Activated CD8-positive, alpha-beta memory T cell treated with anti-CD3 and anti-CD28 coated beads for 48 hours (primary cell): ENCODE measurements around the gene IL37.
"Not testable (repeated sequence)": the region's sequence is repeated elsewhere in the genome, so short reads cannot be mapped to it uniquely, and the experiment has no call there.

ENCODE experiments used
- DNase-seq, 3 experiments: peaks; one replicate each; pipeline ENCODE4 v3.0.0-alpha.2; 2020; ENCODE audit warnings: low read depth in 2 of 3, low spot score in 2 of 3

IL37 gene

DNA sequence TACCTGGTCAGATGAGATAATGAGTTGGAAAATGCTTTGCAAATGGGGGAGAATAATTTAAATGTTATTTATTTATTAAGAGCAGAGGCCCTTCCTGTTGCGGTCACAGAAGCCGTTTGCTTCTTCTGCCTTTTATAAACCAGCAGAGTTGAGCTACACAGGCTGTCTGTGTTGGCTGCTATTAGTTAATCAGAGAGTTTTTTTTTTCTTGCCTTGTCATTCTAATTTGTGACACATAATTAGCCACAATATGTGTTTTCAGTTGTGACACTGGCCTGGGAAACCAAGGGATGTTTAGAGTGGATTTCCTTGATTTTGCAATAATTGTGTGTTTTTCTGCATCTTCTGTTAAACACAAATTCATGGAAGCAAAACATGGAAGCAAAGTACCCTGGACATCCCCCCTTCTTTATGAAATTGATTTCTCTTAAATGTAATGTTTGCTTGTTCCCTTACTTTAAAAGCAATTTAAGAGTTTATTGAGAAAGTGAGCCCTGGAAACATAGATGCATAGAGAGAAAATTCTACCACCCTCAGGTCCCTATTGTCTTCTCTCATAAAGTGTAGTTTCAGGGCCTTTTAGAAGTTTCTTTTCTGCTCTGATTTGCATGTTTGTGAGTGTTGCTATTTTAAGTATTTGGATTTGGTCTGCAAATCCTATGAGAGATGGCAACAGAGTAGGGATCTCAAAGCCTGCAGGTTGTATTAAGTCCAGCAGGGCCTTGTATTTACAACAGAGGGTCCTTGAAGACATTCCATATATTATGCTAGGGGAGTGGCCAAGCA lies 22.8 kb upstream of the IL37 start:
- DNase-seq: no peak

DNA sequence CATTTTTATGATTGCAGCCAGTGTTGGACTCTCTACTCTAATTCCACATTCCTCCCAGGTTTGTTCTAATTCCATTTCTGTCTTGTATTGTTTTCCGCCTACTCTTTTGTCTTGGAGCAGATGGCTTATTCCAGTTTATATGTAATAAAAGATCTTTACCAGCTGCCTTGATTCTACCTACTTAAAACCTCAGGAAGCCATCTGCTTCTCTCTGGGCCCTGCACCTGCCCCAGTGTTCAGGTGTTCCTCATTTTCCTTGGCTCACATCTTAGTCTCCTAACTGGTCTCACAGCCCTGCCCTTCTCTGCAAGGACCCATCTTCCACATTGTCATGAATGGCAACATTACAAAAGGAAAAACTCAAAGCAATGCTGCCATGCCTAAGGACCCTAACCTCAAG lies 21.0 kb upstream of the IL37 start:
- no peak for DNase-seq

DNA sequence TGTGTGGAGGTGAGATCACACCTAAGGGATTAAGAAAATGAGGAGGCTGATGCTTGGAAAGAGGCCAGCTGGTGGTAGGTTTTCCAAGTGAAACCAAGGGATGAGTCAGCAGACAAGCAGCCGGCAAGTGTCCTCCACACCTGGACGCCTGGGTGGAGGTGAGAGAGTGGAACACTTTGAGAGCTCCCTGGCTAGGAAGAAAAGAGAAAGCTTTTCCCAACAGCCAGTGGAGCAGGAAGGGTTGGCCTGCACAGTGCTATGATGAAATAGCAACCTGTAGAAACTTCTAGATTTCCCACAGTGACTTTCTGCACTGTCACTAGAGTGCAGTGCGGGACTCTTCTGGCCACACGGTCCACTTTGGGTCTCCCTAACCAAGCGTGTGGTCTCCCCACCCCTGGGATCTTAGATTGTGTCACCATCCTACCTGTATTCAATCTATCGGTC lies 19.6 kb upstream of the IL37 start:
- DNase-seq: no peak

DNA sequence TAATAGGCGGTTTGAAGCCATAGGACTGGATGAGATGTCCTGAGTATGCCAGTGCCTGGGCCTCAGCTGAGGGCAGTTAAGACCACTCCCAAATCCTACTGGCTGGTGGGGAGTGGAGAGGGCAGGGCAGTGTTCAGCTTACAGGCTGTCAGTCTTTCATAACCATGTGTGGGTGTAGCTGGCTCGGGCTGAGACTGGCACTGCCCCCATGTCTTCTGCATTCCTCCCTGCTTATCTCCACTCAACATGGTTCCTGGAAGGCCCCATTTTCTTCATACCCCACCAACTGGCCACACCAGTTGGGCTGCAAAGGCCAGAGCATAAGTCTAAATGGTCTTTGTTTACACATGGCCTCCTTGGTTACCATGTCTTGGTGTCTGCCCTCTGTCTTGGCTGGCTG lies 17.2 kb upstream of the IL37 start:
- DNase-seq: no peak

DNA sequence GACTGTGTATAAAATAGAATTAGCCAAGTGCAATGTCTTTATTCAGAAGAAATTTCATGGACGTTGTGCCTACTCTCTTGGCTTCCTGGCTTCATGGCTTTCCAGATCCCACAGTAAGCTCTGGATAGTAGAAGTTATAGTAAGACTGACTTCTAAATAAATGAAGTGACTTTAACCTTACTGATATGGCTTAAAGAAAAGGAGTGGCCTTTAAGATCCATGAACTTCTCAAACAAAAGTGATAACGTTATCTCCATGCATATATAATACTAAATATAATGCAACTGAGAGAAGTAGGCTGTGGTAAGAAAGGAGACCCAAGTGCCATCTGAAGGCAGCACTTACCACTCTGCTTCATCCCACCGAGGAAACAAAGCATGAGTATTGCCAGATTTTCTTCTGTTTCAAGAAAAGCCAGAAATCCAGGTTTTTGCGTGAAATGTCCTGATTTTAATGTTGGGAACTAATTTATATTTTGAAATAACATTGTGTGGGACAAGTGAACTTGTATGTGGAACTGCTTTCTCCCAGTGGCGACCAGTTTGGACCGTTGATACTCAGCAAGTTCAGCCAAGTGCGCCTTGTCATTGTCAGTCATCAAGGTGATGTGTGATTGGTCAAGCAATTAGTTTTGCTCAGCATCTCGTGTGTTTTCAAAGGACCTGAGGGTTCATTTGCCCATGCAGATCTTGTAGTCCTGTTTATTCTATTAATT lies 13.9 kb upstream of the IL37 start:
- no peak for DNase-seq

DNA sequence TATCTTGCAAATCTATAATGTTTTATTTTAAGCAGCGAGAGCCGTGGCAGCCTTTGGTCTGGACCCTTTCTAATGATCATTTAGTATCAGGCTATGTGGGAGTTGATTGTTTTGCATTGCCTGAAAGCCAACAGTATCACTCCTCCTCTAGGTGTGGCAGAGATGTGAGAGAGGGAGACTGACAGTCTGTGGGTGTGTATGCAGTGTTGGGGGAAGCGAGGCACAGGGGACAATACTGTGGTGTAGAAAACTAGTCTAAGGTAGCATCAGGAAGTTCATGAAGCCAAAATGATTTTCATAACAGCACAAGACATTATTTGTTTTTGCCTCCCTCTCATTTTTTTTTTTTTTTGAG lies 13.4 kb upstream of the IL37 start:
- DNase-seq: no peak

DNA sequence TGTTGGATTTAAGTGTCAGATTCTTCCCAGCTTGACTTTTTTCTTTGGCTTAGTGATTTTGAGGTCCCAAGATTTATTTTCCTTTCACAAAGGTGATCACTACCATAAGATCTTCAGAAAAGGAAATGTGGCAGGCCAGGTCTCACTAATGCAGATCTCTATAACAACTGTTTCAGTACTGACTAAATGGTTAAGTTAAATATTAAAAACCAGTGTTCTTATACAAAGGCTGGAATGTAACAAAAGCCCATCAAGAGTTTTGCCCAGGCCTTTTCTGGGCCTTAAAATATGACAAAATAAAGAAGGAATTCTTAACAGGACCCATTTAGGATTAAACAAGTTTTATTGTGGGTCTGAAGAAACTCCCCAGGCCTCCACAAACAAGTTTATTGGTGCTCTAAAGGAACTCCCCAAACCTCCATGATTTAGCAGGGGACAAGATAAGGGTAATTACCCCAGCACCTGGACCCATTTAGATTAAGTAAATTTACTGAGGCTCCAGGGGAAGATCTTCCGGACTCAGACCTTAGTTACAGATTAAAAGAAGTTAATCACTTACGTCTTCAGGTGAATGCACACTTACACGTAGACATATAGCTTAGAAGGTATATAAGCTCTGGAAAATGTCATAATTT lies 9.4 kb upstream of the IL37 start:
- DNase-seq: not testable (repeated sequence)

DNA sequence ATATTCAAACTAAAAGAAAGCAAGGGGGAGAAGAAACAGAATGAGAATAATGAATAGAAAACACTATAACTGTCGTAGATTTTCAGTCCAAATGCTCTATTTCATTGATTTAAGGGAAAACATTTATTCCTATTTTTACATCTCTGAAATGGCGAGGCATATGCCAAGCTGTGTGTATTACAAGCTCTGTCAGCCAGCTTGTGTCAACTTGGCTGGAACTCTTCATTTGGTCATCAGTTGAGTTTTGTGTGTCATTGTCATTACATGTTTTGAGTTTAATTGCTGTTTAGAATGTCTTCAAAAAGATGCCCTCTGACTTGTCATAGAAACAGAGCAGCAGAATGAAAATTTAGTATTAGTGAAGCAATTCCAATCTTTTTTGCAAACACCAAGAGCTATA lies 8.1 kb upstream of the IL37 start:
- no peak for DNase-seq

DNA sequence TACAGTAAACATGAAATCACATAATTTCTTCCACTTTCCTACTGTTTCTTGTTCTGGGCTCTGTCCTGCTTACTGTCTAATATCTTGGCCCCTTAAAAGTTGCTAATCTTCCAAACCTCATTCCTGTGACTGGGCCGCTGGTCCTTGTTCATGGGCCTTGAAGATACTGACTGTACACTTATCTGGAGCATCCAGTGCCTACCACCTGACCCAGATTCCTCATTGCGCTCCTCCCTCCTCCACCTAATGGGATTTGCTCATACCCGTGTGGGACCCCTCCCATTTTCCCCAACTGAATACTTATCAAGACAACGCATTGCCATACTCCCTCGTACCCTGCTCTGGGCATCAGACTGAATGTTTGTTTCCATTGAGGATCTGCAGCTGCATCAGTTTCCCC lies 6.1 kb upstream of the IL37 start:
- no peak for DNase-seq

DNA sequence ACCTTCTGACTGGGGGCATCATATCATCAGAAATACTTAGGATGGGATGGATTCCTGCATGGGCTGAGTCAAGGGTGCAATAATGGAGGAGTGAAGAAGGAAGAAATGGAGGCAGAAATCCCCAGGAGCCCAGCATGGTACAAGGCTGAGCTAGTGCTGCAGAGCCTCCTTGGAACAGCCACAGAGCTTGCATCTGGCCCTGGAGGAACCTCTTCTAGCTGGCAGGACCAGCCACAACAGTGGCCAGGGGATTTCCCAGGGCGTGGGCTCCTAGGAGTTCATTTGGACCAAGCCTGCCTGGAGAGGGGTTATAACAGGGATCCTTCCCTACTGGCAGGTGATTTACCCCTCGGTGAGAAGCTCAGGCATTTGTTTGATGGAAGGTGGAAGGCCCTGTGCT lies 4.7 kb upstream of the IL37 start:
- DNase-seq: no peak

DNA sequence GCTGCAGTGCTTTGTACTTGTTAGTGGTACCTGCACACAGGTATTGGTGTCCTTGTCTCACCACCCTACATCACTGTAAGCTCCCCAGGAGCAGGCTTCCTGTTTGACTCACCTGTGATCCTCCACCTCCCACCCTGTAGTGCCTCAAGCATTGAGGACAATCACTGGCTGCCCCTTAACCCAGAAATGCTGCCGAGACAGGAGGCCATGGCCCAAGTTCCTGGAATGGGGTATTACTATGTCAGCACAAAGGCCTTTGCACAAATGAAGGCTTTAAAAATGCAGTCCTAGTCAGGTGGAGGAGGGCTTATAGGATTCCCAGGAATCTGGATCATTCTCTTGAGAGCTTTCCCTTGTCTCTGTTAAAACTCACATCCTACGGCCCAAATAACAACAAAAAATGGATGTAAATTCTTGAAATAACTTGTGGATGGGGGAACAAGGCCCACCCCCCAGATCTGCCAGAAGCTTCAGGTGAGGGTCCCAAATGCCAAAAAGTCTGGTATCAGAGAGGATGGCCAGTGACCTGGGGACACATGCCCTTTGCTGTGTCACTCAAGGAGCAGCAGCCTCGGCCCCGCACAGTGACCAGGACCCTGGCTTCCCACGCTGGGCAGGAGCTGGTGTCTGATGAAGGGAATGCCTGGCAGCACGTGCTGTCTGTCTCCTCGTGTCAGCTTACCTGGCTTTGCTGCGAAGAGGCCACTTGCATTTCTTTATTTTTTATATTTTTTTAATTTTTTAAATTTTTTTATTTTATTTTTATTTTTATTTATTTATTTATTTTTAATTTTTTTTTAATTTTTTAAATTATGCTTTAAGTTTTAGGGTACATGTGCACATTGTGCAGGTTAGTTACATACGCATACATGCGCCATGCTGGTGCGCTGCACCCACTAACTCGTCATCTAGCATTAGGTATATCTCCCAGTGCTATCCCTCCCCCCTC lies 3.7 kb upstream of the IL37 start:
- DNase-seq: no peak

DNA sequence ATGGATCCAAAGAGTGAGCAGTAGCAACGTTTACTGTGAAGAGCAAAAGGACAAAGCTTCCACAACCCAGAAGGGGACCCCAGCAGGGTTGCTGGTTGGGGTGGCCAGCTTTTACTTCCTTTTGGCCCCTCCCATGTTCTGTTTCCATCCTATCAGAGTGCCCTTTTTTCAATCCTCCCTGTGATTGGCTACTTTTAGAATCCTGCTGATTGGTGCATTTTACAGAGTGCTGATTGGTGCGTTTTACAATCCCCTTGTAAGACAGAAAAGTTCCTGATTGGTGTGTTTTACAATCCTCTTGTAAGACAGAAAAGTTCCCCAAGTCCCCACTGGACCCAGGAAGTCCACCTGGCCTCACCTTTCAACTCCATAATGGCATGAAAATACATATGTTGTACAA lies 2.4 kb upstream of the IL37 start:
- DNase-seq: not testable (repeated sequence)

DNA sequence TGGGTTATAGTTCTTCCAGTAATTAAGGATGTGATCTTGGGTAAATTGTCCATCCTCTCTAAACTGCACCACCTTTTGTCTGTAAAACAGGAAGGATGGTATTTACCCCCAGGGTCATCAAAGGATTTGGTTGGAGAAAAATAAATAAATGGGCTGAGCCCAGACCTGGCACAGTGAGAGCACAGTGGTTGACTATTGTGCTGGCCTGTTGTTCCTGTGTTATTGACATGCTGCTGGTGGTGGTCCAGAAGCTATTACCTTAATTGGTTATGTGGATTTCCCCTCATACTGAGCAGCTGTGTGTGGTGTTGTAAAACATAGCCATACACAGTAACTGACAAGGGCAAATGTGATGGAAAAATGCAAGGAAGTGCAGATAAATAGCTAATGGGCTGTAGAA lies 746 bp upstream of the IL37 start:
- DNase-seq: no peak

DNA sequence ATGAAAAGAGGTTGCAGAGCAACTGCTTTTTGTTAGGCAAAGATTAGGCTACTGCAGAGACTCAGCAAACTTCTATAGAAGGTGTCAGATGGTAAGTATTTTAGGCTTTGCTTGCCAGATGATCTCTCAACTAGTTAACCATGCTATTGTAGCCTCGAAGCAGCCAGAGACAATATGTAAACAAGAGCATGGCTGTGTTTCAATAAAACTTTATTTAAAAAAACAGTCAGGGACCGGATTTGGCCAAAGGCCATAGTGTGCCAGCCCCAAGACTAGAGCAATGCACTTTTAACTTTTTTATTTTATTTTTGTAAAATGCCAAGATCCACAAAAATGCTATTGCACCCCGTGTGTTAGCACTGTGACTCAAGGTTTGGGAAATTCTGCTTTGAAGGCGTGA lies 1.4 kb downstream of the IL37 start:
- DNase-seq: no peak

DNA sequence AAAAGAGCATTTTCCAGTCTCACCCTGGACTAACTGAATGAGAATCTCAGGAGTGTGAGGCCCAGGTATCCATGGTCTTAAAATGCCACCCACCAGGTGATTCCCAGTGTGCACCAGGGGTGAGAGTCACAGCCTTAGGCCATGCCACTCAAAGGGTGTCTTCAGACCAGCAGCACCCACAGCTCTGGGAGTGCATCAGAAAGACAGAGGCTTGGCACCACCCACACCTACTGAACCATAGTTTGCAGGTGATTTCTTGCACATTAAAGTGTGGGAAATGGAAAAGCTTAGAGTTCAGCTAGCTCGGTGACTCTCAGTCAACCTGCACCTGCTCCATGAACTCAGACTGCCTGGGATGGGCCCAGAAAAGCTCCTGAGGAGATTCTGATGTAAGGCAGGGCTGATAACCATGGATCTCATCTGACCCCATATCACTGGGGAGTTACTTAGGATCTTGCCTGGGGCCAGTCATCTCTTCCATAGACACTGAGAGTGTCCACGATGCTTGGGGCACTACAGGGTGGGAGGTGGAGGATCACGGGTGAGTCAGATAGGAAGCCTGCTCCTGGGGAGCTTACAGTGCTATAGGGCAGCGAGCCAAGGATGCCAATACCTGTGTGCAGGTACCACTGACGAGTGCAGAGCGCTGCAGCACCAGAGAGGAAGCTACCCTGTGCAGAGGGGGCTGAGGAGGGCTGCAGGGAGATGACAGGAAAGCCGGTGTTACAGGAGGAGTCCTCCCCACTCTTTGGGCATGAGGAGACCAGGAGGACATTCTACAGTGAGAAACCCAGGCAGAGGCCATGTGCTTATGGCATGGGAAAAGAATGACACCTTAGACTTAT lies 4.6 kb downstream of the IL37 start:
- no peak for DNase-seq

DNA sequence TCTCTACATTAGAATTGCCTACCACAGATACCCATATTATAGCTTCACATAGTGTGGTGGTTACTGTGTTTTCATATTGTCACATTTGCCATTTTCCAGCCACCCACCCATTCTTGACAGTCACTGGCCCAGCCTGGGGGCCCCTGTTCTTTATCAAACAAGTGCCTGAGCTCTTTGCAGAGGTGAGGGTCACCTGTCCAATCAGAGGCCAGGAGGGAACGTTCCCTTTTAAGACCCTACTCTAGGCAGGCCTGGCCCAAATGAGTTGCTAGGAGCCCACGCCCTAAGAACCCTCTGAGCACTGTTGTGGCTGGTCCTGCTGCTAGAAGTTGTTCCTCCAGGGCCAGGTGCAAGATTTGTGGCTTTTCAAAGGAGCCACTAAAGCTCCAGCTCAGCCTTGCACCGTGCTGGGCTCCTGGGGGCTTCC lies 5.2 kb downstream of the IL37 start:
- DNase-seq: peak in 1 of 3 experiments; percentile 20

DNA sequence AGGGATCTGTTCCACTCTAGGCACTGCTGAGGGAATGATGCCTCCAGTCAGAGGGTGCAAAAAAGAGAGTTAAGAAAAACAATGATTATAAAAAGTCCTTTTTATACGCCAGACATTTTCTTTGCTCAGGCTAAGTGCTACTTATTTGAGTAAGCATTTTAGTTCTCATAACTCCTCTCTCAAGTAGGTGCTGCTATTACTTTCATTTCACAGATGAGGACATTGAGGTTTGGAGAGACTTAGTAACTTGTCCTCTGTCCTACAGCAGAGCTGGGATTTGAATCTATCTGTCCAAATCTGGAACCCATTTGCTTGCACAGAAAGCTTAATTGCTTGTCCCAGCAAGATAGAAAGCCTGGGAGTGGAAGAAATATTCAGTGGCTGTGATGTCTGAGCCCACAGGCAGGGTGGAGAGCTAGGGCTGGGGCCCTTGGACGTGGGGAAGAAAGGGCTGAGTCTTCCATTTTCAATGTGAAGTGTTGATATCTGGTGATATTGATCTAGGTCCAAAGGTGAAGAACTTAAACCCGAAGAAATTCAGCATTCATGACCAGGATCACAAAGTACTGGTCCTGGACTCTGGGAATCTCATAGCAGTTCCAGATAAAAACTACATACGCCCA lies 5.8 kb downstream of the IL37 start:
- DNase-seq: no peak

DNA sequence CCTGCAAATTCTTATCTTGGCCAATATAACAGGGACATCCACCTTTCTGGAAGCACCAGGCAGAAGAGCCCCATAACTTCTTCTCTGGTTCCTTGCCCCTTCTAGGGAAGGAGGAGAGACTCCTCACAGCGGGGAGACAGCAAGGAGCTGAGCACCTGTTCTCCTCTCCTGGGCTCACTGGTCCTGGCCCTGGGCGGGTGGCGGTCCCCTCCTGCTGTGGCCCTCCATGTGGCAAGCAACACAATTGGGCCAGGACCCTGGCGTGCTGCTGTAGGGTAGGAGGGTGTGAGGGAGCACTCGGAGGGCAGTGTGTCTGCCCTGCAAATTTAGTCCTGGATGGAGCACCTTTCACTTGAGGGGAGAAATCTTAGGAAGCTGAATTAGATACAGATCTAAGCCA lies 6.9 kb downstream of the IL37 start:
- DNase-seq: no peak

DNA sequence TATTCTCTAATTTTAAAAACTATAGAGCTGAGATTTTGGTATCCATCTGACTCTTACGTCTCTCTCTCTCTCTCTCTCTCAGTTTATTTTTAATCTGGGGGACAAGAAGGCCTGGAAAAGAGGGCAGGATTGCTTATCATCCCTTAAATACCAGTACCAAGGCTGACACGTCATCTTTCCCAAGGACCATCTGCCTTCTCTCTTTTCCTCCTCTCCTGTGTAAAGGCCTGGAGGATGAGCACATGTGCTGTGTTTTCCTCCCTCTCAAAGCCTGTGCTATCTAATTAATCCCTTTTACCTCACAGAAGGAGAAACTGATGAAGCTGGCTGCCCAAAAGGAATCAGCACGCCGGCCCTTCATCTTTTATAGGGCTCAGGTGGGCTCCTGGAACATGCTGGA lies 7.3 kb downstream of the IL37 start:
- no peak for DNase-seq

DNA sequence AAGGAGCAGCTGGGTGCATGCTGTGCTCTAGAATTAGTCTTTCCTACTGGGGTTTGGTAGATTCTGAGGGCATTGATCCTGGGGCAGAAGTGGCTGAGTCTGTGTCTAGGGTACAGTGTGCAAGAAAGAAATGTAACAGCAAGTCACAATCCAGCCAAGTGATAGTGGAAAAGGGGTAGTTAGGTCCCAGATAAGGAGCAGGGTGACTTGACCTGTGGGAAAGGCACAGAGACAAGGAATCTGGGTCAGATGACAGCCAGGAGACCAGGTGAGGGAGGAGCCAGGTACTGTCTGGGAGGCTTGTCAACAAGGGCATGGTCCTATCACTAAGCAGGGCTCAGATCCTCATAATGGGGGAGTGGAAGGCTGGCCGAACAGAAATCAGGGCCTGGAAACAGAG lies 8.1 kb downstream of the IL37 start:
- DNase-seq: no peak
